COLO668 (cell line): Measurements from ENCODE around the gene LIPJ.

Source experiments
- DNase-seq: peaks from one replicate; lab custom pipeline; 2025; ENCODE audit not compliant: unreplicated experiment; lab: John Stamatoyannopoulos, UW

The LIPJ gene

GRCh38 chr10:88586462-88586861 is at the start of gene LIPJ:
Gene LIPJ, plus strand, starts transcription at chr10:88586762. Its CDS starts 3,926 bp downstream, at chr10:88590688.
- no peak for DNase-seq

DNA sequence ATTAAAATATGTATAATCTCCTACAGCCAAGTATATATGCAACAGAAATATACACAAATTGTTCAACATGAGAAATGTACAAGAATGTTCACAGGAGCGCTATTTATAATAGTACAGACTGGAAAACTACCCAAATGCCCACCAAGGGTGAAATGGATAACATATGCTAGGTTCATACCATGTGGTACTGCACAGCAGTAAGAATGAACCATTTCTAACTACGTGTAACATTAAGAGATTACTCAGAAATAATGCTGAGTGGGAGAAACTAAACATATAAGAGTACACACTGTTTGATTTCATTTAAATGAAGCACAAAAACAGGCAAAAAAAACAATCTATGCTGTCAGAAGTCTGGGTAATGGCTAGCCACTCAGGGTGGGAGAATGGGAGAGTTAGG is 49.2 kb upstream of the LIPJ start:
- DNase-seq: no peak

DNA sequence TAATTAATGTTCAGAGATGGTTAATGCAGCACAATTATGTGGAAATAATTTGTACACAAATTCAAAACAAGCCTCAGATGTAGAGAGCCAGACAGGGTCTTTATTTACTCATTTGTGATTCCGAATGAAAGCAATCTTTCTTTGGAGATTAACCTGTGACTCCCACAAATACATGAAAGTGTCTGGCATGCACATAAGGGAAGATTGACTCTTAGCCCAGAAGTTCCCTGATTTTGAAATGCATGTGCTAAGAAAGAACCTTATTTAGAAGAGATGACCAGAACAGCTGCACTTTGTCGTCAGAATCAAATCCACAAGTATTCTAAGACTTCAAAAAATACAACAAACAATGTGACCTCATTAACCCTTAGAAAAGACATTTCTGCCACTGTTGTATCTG is 48.5 kb upstream of the LIPJ start:
- DNase-seq: no peak

DNA sequence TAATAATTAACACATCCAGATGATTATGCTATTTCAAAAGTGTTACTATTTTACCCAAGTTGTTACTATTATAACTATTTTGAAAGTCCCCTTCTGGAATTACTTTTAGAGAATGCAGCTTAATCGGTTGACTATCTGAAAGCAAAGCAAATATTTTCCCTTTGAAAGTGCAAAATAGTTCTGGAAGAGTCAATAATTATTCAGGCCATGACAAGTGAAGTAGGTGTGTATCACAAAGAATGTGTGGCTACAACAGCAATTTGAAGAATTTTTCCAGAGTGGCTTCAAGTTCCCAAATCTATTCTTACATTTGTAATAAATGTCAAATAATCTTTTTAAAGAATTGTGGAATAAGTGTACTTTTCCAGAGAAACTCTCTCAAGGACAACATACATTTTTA is 46.2 kb upstream of the LIPJ start:
- no peak for DNase-seq

GRCh38 chr10:88541116-88541626 is 45.4 kb upstream of the LIPJ start:
- DNase-seq: no peak

DNA sequence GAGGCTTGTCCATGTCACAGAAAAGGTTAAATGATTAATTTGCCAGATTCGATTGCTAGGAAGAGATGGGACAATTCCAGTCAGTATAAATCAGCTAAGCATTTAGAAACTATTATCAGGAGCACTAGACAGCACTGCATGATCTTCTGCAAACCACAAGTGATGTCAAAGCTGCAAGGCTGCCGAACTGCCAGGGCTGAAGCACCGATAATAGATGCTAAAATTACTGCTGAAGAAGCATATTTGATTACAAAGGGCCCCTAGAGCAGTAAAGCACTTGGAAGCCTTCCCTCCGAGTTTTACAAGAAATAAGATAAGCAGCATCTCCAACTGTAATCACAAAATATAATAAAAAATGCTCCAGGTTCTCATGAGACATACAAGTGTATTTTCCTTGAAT is 44.0 kb upstream of the LIPJ start:
- DNase-seq: no peak

DNA sequence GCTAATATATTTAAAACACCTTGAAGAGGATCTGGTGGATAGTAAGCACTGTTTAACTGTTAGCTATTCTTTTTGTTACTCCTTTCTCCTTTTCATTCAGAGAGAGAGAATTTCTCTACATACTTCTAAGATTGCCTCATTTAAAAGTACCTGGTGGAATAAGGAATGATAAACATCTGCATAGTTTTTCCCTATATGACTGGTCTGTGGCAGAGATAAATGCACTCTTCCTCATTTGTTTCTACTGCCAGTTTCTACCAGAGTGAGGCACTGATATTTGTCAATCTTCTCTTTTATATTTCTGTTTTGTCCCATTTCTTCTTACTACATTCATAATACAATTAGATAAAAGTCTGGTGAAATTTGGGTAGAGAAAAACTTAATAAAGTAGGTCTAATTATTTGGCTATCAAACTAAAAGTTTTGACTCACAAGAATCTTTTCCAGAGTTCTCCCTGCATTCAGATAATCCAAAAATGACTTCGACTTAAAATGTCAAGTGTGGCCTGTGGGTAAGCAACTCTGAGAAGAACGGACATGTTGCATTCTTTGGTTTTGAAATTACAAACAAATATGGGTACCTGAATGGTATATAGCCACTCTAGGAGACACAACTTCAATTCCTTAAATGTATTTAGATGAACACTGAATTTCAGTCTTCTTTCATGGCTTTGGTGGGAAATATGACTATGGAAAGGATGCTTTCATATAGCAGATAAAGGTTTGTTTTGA is 42.3 kb upstream of the LIPJ start:
- no peak for DNase-seq

DNA sequence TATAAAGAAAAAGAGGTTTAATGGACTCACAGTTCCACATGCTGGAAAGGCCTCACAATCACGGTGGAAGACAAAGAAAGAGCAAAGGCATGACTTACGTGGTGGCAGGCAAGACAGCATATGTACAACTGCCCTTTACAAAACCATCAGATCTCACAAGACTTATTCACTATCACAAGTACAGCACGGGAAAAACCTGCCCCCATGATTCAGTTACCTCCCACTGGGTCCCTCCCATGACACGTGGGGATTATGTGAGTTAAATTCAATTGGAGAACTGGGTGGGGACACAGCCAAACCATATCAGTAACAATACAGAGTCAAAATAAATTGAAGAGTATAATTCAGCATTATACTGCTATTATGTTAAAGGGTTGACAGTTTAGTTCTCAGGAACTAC is 41.2 kb upstream of the LIPJ start:
- DNase-seq: no peak

DNA sequence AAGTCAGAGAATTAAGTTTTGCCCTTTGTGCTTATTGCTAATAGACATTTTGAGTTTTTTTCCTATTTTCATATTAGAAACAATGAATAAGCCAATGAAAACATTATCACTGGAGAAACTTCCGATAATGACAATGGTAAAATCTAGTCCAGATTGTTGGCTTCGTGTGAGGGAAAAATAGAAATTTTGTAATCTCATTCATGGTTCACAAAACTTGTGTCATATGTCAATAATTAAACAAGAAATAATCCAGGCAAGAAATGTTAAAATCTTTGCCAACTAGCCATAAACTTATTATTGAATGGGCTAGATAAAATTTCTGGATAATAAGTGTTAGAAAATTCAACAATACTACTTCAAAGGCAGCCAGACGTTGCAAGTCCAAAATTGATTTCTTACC is 40.1 kb upstream of the LIPJ start:
- DNase-seq: no peak

GRCh38 chr10:88551246-88551645 is 35.3 kb upstream of the LIPJ start:
- DNase-seq: no peak

DNA sequence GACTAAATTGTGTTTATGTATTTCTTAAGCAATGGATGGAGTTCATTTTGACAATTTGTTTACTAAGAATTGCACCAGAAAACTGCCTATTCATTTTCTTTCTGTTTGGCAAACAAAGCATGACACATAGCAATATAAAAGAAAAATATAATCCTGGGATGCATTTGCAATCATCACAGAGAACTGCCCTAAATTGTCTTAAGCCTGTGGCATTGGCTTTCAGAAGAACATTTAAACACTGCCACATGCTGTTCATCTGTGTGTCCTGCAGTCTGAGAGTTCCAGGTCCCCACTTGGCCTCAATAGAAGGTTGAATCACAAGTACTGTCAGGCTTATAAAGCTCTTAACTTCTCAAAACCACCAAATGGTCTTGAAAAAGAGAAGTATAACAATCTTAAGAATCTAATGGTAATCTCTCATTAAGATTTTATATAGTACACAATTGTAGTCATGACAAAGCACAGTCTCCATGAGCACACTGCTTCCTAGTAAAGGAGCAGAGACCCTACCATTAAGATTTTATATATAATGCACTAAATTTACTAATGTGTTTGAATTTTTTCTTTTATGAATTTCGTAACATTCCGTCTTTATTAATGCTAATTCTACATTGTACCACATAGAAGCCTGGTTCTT is 33.3 kb upstream of the LIPJ start:
- DNase-seq: peak; percentile 11

DNA sequence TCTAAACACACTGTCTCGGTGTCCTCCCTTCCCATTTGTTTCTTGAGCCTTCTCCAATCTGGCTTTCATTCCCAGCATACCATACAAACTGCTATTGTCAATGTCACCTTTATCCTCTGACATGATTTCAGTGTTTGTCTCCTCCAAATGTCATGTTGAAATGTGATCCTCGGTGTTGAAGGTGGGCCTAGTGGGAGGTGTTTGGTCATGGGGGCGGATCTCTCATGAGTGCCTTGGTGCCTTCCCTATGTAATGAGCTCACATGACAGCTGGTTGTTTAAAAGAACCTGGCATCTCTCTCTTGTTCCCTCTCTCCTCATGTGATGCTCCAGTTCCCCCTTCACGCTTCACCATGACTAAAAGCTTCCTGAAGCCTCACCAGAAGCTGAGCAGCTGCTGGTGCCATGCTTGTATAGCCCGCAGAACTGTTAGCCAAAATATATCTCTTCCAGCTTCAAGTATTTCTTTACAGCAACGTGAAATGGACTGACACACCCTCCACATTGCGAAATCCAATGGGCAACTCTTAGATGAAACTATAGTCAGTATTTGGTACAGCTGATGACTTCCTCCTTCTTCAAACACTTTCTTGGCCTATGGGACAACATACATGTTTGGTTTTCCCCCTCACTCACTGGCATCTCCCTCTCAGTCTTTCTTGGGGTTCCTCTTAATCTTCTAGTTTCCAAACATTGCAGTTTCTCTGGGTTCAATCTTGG is 31.2 kb upstream of the LIPJ start:
- no peak for DNase-seq

DNA sequence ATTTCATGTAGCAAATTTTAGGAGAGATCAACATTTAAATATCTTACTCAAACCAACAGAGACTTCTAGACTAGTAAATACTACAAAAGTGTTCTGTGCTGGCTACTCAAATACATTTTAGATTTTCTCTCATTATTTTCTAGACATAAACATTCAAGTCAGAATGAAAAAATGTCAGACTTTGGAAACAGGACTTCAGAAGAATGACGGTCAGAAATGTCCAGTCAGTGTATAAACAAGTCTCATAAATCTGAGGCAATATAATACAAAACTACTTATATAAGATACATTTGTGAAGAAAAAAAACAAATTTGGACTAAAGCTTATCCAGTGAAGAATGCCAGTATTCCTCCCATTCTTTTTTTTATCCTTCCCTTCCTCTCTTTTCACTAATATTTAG is 29.3 kb upstream of the LIPJ start:
- DNase-seq: no peak

GRCh38 chr10:88557658-88558057 is 28.9 kb upstream of the LIPJ start:
- DNase-seq: no peak

- DNase-seq: no peak
Measured at GRCh38 chr10:88562152-88562551, 24.4 kb upstream of the LIPJ start.

DNA sequence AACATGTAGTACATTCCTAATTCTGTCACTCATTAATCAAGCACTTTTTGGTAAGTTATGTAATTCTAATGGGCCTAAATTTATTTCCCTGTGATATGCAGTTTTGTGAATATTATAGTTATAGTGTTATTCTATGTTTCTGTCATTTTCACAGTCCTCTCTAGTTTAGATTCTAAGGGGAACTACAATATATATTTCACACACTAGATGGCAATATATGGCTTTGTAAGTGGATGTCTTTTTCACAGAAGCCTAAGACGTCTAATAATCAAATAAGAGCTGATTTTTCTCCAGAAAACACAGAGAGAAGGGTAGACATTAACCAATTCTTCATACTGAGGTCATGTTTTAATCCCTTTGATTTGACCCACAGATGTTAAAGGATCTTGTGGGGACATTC is 21.5 kb upstream of the LIPJ start:
- DNase-seq: no peak

GRCh38 chr10:88582411-88582805 is 4.2 kb upstream of the LIPJ start:
- DNase-seq: no peak

DNA sequence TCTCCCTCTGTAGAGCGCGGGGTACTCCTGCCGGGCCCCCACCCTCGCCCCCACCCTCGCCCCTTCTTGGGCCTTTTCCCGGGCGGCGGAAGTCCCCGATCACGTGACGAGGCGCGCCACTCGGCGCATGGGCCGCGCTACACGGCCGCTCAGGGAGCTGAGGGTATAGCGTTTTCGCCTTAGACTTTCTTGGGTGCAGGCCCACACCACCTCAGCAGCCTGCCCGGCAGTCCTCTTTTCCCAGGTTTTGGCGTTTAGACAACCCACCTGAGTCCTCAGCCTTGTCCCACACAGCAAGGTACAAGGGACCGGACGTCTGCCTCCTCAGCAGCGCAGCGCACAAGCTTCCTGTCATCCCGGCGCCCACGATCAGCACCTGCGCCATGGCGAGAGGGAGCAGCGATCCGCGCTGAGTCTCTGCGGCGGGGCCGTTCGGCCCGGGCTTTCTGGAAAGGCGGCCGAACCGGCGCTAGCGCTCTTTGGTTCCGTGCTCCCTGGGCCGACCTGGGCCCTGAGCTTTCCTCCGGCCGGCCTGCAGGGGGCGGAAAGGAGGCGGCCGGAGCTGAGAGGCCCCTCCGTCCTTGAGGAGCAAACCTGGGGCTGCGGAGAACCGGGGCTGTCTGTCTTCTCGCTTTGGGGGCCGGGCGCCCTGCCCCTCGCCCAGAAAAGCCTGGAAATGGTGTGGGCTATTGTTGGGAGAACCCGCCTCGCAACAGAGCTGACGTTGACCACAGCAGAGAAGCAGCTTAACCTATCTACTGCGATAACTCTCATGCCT is 3.6 kb upstream of the LIPJ start, which contains the start of gene RNLS:
Gene RNLS (minus strand): TSS at position 513 of the 778 bp plus-strand sequence.
- peak; percentile 69 for DNase-seq

DNA sequence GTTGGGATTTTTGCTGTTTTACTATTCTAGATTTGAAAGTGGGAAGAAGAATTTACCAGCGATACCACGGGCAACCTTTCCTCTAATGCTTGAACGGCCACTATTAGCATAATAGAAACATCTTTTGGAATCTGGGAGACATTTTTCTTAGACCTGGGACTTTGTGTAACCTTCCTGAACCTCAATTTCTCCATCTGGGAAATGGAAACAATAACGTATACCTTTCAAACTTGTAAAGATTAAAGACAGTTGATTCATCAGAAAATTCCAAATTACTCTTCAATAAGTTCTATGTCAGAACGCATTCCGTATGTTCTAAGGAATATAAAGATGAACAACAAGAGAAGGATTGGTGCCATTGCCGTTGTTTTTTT is 3.0 kb upstream of the LIPJ start:
- DNase-seq: no peak

DNA sequence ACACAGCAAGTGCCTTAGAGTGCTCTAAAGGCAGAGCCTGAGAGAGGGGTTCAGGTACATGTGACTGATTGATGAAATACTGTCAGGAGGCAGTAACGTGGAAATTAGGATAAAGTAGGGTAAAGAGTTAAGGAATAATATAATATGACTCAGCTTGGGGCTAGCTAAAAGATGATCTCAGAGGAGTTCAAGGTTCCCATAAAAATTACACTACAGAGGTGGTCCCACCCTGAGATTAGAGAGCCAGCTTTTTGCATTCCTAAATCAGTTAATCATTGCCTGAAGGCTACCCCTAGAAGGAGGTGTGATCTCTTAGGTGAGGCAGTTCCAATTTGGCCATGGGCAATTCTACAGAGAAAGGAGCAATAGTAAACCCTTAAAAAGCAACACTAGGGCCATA is 5.8 kb downstream of the LIPJ start:
- no peak for DNase-seq

- DNase-seq: no peak
Measured at GRCh38 chr10:88592906-88593305, 6.3 kb downstream of the LIPJ start.
